A549 (cell line): Measurements from ENCODE around the gene DCAF10. TPM values are rescaled to one million over a fixed set of nuclear protein-coding genes. Genes with fewer than 3 reads are reported as not detected.
"Not testable (repeated sequence)": the region's sequence is repeated elsewhere in the genome, so short reads cannot be mapped to it uniquely, and the experiment has no call there.

Experiments
- ATAC-seq, 2 experiments: fragments of 200-7000 bp in 1 of 2; fragments of >200 bp in 1 of 2; cut with Nextera tagmentation in 1 of 2; cut with Tn5 transposase in 1 of 2; 3 replicates each; pipeline versions ENCODE4 v1.8.0 to v1.9.1; 2018 to 2020; ENCODE audit warnings: mild to moderate bottlenecking in 1 of 2, moderate library complexity in 1 of 2
- CTCF ChIA-PET: fragments of 300-600 bp; sonication (Branson Sonifier 250); formaldehyde crosslinking; extraction: SDS; loops from one replicate; lab custom pipeline; 2021; ENCODE audit warnings: antibody characterized with exemption, inconsistent platforms; lab: Yijun Ruan, JAX
- POLR2A ChIA-PET: fragments of 350-600 bp; formaldehyde crosslinking; extraction: SDS; loops from one replicate; lab custom pipeline; 2021; ENCODE audit warnings: antibody characterized with exemption, inconsistent platforms; lab: Yijun Ruan, JAX
- DNase-seq, 2 experiments: peaks; one replicate each; pipeline versions ENCODE4 v3.0.0 to v3.0.0-alpha.2; 2011 to 2016; ENCODE audit warnings: low read depth in 1 of 2, low spot score in 1 of 2
- FAIRE-seq: peaks from 2 replicates; lab custom pipeline; 2011; peaks lifted over from hg19 to GRCh38; lab: Jason Lieb, UNC
- H3K27ac ChIP-seq, 2 experiments: fragments of >200 bp; sonication (Bioruptor Twin); formaldehyde crosslinking; 3 replicates each; pipeline ENCODE4 v1.5.1; 2016 to 2017
- H3K4me1 ChIP-seq: fragments of >200 bp; sonication (Bioruptor Twin); formaldehyde crosslinking; 3 replicates; pipeline ENCODE4 v1.6.1; 2016
- H3K4me2 ChIP-seq: fragments of >200 bp; sonication (Bioruptor Twin); formaldehyde crosslinking; 3 replicates; pipeline ENCODE4 v1.6.1; 2016
- H3K4me3 ChIP-seq: fragments of >200 bp; sonication (Bioruptor Twin); formaldehyde crosslinking; 3 replicates; pipeline ENCODE4 v1.5.1; 2016
- H3K9me3 ChIP-seq: fragments of >200 bp; sonication (Bioruptor Twin); formaldehyde crosslinking; 3 replicates; pipeline ENCODE4 v1.6.1; 2016
- ATOH8 ChIP-seq: fragments of 250-450 bp; sonication (Bioruptor Pico); IDR thresholded peaks from 2 replicates; pipeline ENCODE4 v1.5.0; 2020; ENCODE audit warnings: low read depth, mild to moderate bottlenecking, moderate library complexity
- BHLHE40 ChIP-seq: IDR thresholded peaks from 2 replicates; pipeline ENCODE4 v1.6.1; 2012; ENCODE audit warnings: low read depth, low read length, inconsistent platforms
- CBX2 ChIP-seq: fragments of 200-600 bp; sonication (generic); IDR thresholded peaks from 2 replicates; pipeline ENCODE4 v1.6.1; 2016; ENCODE audit warnings: low read depth, mild to moderate bottlenecking, borderline replicate concordance
- CHD2 ChIP-seq: fragments of 150-350 bp; IDR thresholded peaks from 2 replicates; pipeline ENCODE4 v1.6.1; 2014; ENCODE audit warnings: low read length; ENCODE audit not compliant: partially characterized antibody
- E2F6 ChIP-seq: IDR thresholded peaks from 2 replicates; pipeline ENCODE4 v1.6.1; 2012; ENCODE audit warnings: low read depth, borderline replicate concordance
- EP300 ChIP-seq, 2 experiments: fragments of >200 bp; sonication (Bioruptor Twin); formaldehyde crosslinking; IDR thresholded peaks; 2 replicates in 1 of 2; 3 replicates in 1 of 2; pipeline ENCODE4 v1.6.1; 2016 to 2017
- ESRRA ChIP-seq: fragments of 150-350 bp; IDR thresholded peaks from 2 replicates; pipeline ENCODE4 v1.6.1; 2014; ENCODE audit warnings: mild to moderate bottlenecking, low read length, borderline replicate concordance
- FOSB ChIP-seq: fragments of 250-450 bp; sonication (Bioruptor Pico); IDR thresholded peaks from 2 replicates; pipeline ENCODE4 v1.5.0; 2020; ENCODE audit warnings: mild to moderate bottlenecking, moderate library complexity
- FOSL2 ChIP-seq, 2 experiments: fragments of 450-650 bp in 1 of 2; fragments of >200 bp in 1 of 2; sonication (Bioruptor Twin) in 1 of 2; formaldehyde crosslinking; IDR thresholded peaks; 2 replicates each; pipeline versions ENCODE4 v1.5.0 to v1.6.1; 2016 to 2020; ENCODE audit warnings: mild to moderate bottlenecking in 1 of 2, moderate library complexity in 1 of 2
- HMGXB4 ChIP-seq: fragments of 250-450 bp; sonication (Bioruptor Pico); IDR thresholded peaks from 2 replicates; pipeline ENCODE4 v1.5.0; 2021; ENCODE audit warnings: mild to moderate bottlenecking, moderate library complexity, borderline replicate concordance
- KDM5A ChIP-seq: fragments of 200-600 bp; sonication (generic); IDR thresholded peaks from 2 replicates; pipeline ENCODE4 v1.6.1; 2016; ENCODE audit warnings: antibody characterized with exemption, mild to moderate bottlenecking
- MAFK ChIP-seq: fragments of 450-650 bp; IDR thresholded peaks from 2 replicates; pipeline ENCODE4 v1.6.1; 2014; ENCODE audit not compliant: partially characterized antibody
- MAZ ChIP-seq: fragments of 150-350 bp; IDR thresholded peaks from 2 replicates; pipeline ENCODE4 v1.6.1; 2014; ENCODE audit warnings: antibody characterized with exemption, low read depth, low read length, borderline replicate concordance
- MYC ChIP-seq: IDR thresholded peaks from 2 replicates; pipeline ENCODE4 v1.6.1; 2012; ENCODE audit warnings: mild to moderate bottlenecking, inconsistent platforms, low read length, improper control_type of control experiment, borderline replicate concordance
- PBX3 ChIP-seq: IDR thresholded peaks from 2 replicates; pipeline ENCODE4 v1.6.1; 2012
- RAD21 ChIP-seq, 2 experiments: fragments of >200 bp in 1 of 2; sonication (Bioruptor Twin) in 1 of 2; formaldehyde crosslinking in 1 of 2; IDR thresholded peaks in 1 of 2; conservative IDR thresholded peaks in 1 of 2; 2 replicates in 1 of 2; 3 replicates in 1 of 2; pipeline ENCODE4 v1.6.1; 2012 to 2018; ENCODE audit warnings: inconsistent platforms in 1 of 2
- RARB ChIP-seq: fragments of 250-450 bp; sonication (Bioruptor Pico); IDR thresholded peaks from 2 replicates; pipeline ENCODE4 v1.8.0; 2021; ENCODE audit warnings: mild to moderate bottlenecking, moderate library complexity
- REST ChIP-seq: fragments of 200-600 bp; sonication (generic); IDR thresholded peaks from 2 replicates; pipeline ENCODE4 v1.6.1; 2016; ENCODE audit warnings: antibody characterized with exemption, mild to moderate bottlenecking, moderate library complexity
- RNF2 ChIP-seq: fragments of 200-600 bp; sonication (generic); IDR thresholded peaks from 2 replicates; pipeline ENCODE4 v1.6.1; 2016; ENCODE audit warnings: low read depth, mild to moderate bottlenecking, antibody characterized with exemption, moderate library complexity, borderline replicate concordance
- SREBF2 ChIP-seq: fragments of 450-650 bp; IDR thresholded peaks from 2 replicates; pipeline ENCODE4 v1.6.1; 2014; ENCODE audit warnings: mild to moderate bottlenecking, moderate library complexity
- USF2 ChIP-seq: fragments of 450-650 bp; IDR thresholded peaks from 2 replicates; pipeline ENCODE4 v1.6.1; 2014; ENCODE audit warnings: antibody characterized with exemption
- ZC3H11A ChIP-seq: fragments of 450-650 bp; IDR thresholded peaks from 2 replicates; pipeline ENCODE4 v1.6.1; 2014; ENCODE audit warnings: antibody characterized with exemption, mild to moderate bottlenecking
- WGBS: methylation state at CpG from one replicate; pipeline ENCODE4 v1.1.6; 2017; ENCODE audit errors: missing lambda C conversion rate; 5-methylcytosine and 5-hydroxymethylcytosine counted together
- polyA plus RNA-seq, 4 experiments: library from polyadenylated mRNA; depleted of rRNA in 3 of 4; stranded (reverse); fragments of >200 nt; fragmentation: RNase III in 1 of 4; extraction: RNeasy Plus Mini Kit Qiagen cat#74134 plus additional on column Dnase treatment in 1 of 4; gene quantifications; 2 replicates in 3 of 4; 3 replicates in 1 of 4; pipeline ENCODE4 v1.2.3, GENCODE V29; 2011 to 2017

DCAF10 gene
- polyA plus RNA-seq, 2 of the 4 experiments (the other 2 are of a cell fraction): 11.5 to 25.8 TPM

- no peak for ATAC-seq
- 87% methylated on average over 2 of the region's 2 CpGs for WGBS
- H3K4me3 ChIP-seq: no peak overlapping the region
- TF ChIP-seq CBX2: no peak
- peak; percentile 43 for TF ChIP-seq MAFK
- DNase-seq: no peak
- no peak overlapping the region for H3K27ac ChIP-seq
- ChIA-PET CTCF (interaction anchor here (0.7 to 1.2 kb wide), 3 partner anchors 12 to 21 kb away, joined by 3 read pairs; no protein-coding TSS in a partner anchor), POLR2A (interaction anchor here (0.8 kb wide), 1 partner anchor 18 kb away, joined by 3 read pairs; the partner anchor contains the start of gene DCAF10)
- no peak for FAIRE-seq
- no peaks in the 10 kb centered on the region for H3K9me3 ChIP-seq
- no peaks in the 10 kb centered on the region for H3K4me1 ChIP-seq
- no peak overlapping the region for H3K4me2 ChIP-seq
These were observed 18.3 kb downstream of the DCAF10 start for GRCh38 chr9:37818849-37819248.

GRCh38 chr9:37820142-37820541 lies 19.5 kb downstream of the DCAF10 start:
- no peak for DNase-seq
- no peaks in the 10 kb centered on the region for H3K9me3 ChIP-seq
- no peaks in the 10 kb centered on the region for H3K4me1 ChIP-seq
- WGBS: 87% methylated on average over 5 of the region's 5 CpGs
- FAIRE-seq: no peak
- H3K27ac ChIP-seq: no peak overlapping the region
- no peak for TF ChIP-seq RAD21 (conservative IDR thresholded peaks at IDR 0.05 in 1 of 2, IDR thresholded peaks at IDR 0.05 in 1 of 2)
- TF ChIP-seq ATOH8 (CRISPR knock-in tag): no peak
- TF ChIP-seq BHLHE40: no peak
- no peak for TF ChIP-seq ZC3H11A
- TF ChIP-seq REST: no peak
- TF ChIP-seq ESRRA: no peak
- no peak for TF ChIP-seq RNF2
- no peak for TF ChIP-seq KDM5A
- no peak for TF ChIP-seq FOSL2 (IDR thresholded peaks at IDR 0.05)
- TF ChIP-seq FOSL2 (CRISPR knock-in tag; IDR thresholded peaks at IDR 0.05): no peak
- TF ChIP-seq PBX3: no peak
- no peak for TF ChIP-seq HMGXB4
- no peak for TF ChIP-seq MYC
- TF ChIP-seq CHD2: no peak
- no peak for TF ChIP-seq RARB (CRISPR knock-in tag)
- TF ChIP-seq EP300 (IDR thresholded peaks at IDR 0.05): no peak
- TF ChIP-seq MAZ: no peak
- TF ChIP-seq USF2: no peak
- TF ChIP-seq SREBF2: no peak
- no peak for TF ChIP-seq E2F6
- TF ChIP-seq FOSB (CRISPR knock-in tag): no peak
- H3K4me2 ChIP-seq: no peak overlapping the region
- CTCF ChIA-PET: interaction anchor here (0.6 to 1.2 kb wide), 2 partner anchors 13 to 25 kb away, joined by 3 read pairs; no protein-coding TSS in a partner anchor
- H3K4me3 ChIP-seq: no peak overlapping the region
- POLR2A ChIA-PET: no interaction called here
- no peak for ATAC-seq

GRCh38 chr9:37825174-37825573 lies 24.6 kb downstream of the DCAF10 start:
- POLR2A ChIA-PET, H3K27ac ChIP-seq, H3K4me3 ChIP-seq, CTCF ChIA-PET, H3K9me3 ChIP-seq, ATAC-seq, DNase-seq, H3K4me1 ChIP-seq, FAIRE-seq, H3K4me2 ChIP-seq: not testable (repeated sequence)
- 90% methylated on average over 2 of the region's 2 CpGs for WGBS
